ENCODE data around the gene RALGAPA1.

- TF ChIP-seq EZH2 (IDR thresholded peaks at IDR 0.05; ENCODE audit: insufficient read depth, poor library complexity, severe bottlenecking) (no peak), EZH2phosphoT487 (IDR thresholded peaks at IDR 0.05; ENCODE audit: insufficient read depth, low read depth) (no peak)
Observed at GRCh38 chr14:35661875-35662274, 147.2 kb downstream of the RALGAPA1 start.

Measured in GM23248 (cell line).